Stimulated activated CD4-positive, alpha-beta T cell treated with anti-CD3 and anti-CD28 coated beads, Interleukin-1b, Interleukin-23, amount 100 ng/mL, for 1 hour (primary cell): ENCODE results near the gene FAM170B.

Source experiments
- DNase-seq, 2 donors: peaks; one replicate each; pipeline ENCODE4 v3.0.0-alpha.2; 2020; ENCODE audit warnings: low read depth in 2 of 2

The FAM170B gene

GRCh38 chr10:49169776-49170175, 36.0 kb upstream of the FAM170B start:
- no peak for DNase-seq

GRCh38 chr10:49168831-49169500, 35.1 kb upstream of the FAM170B start:
- no peak for DNase-seq

- no peak for DNase-seq
Observed at GRCh38 chr10:49168171-49168540, 34.3 kb upstream of the FAM170B start.

- DNase-seq = no peak
Observed at GRCh38 chr10:49167425-49168170, 33.8 kb upstream of the FAM170B start.

GRCh38 chr10:49166484-49167400, 32.9 kb upstream of the FAM170B start:
- DNase-seq = no peak

- DNase-seq = no peak
Observed at GRCh38 chr10:49165821-49166483, 32.1 kb upstream of the FAM170B start.

- DNase-seq = no peak
Observed at GRCh38 chr10:49165259-49165658, 31.4 kb upstream of the FAM170B start.

- no peak for DNase-seq
Observed at GRCh38 chr10:49164559-49165188, 30.9 kb upstream of the FAM170B start.

- no peak for DNase-seq
Observed at GRCh38 chr10:49163741-49164140, 29.9 kb upstream of the FAM170B start.

- no peak for DNase-seq
Observed at GRCh38 chr10:49162761-49163310, 29.0 kb upstream of the FAM170B start.

- DNase-seq = no peak
Observed at GRCh38 chr10:49162063-49162462, 28.2 kb upstream of the FAM170B start.

GRCh38 chr10:49161411-49161997, 27.7 kb upstream of the FAM170B start:
- DNase-seq = no peak

- DNase-seq = no peak
Observed at GRCh38 chr10:49160814-49161213, 27.0 kb upstream of the FAM170B start.

GRCh38 chr10:49160110-49160509, 26.3 kb upstream of the FAM170B start:
- DNase-seq = no peak

- DNase-seq = no peak
Observed at GRCh38 chr10:49158915-49159314, 25.1 kb upstream of the FAM170B start.

GRCh38 chr10:49158404-49158803, 24.6 kb upstream of the FAM170B start:
- no peak for DNase-seq

GRCh38 chr10:49157229-49157628, 23.4 kb upstream of the FAM170B start:
- DNase-seq = no peak

- DNase-seq = no peak
Observed at GRCh38 chr10:49154641-49155040, 20.8 kb upstream of the FAM170B start.

GRCh38 chr10:49153971-49154370, 20.1 kb upstream of the FAM170B start:
- no peak for DNase-seq

- DNase-seq = no peak
Observed at GRCh38 chr10:49153115-49153514, 19.3 kb upstream of the FAM170B start.

- no peak for DNase-seq
Observed at GRCh38 chr10:49152663-49153062, 18.8 kb upstream of the FAM170B start.
